HCT116 (cell line): Measurements from ENCODE around the gene RGL2. TPM values are rescaled to one million over a fixed set of nuclear protein-coding genes. Genes with fewer than 3 reads are reported as not detected.

Source experiments
- ATAC-seq: fragments of 200-7000 bp; cut with Tn5 transposase; 2 replicates; pipeline ENCODE4 v1.9.1; 2020; ENCODE audit warnings: mild to moderate bottlenecking, moderate library complexity
- BruUV-seq: library from RNA; stranded (reverse); fragments of 400-500 nt; replicated peaks from 2 replicates; lab custom pipeline; 2021; lab: Mats Ljungman, UMichigan
- CTCF ChIA-PET: fragments of 300-600 bp; sonication (Branson Sonifier 250); formaldehyde crosslinking; loops from one replicate; lab custom pipeline; 2021; ENCODE audit warnings: antibody characterized with exemption; lab: Charles Lee
- POLR2A ChIA-PET: fragments of 300-600, 350-600 bp; sonication (Branson Sonifier 250); formaldehyde crosslinking; loops from one replicate; lab custom pipeline; 2021; ENCODE audit warnings: antibody characterized with exemption; lab: Charles Lee
- RAD21 ChIA-PET, 2 experiments: fragments of 300-600 bp; sonication (Branson Sonifier 250); formaldehyde crosslinking; loops; one replicate each; lab custom pipeline; 2023; ENCODE audit warnings: low total read pairs in 2 of 2; ENCODE audit not compliant: uncharacterized antibody in 2 of 2, unreplicated experiment in 2 of 2, low non-redundant PET in 1 of 2; lab: Charles Lee
- DNase-seq: peaks from one replicate; pipeline ENCODE4 v3.0.0-alpha.2; 2010; ENCODE audit warnings: low read depth, low spot score
- H2AFZ ChIP-seq: fragments of 200-600 bp; shearing (Covaris generic), sonication (generic); 2 replicates; pipeline ENCODE4 v1.6.1; 2017; ENCODE audit warnings: low read depth, mixed run types, mixed read lengths, antibody characterized with exemption, low read length; ENCODE audit not compliant: poor library complexity, severe bottlenecking
- H3K27ac ChIP-seq: 2 replicates; pipeline ENCODE4 v1.5.1; 2012; ENCODE audit warnings: low read depth, low read length
- H3K27me3 ChIP-seq: fragments of 200-600 bp; sonication (generic); 2 replicates; pipeline ENCODE4 v1.6.1; 2016; ENCODE audit warnings: mixed run types, low read length, mixed read lengths; ENCODE audit not compliant: insufficient read depth
- H3K36me3 ChIP-seq, 2 experiments: fragments of 200-500 bp in 1 of 2; fragments of 200-600 bp in 1 of 2; sonication (Bioruptor generic) in 1 of 2; sonication (generic) in 1 of 2; 2 replicates each; pipeline versions ENCODE4 v1.5.1 to v1.6.1; 2014 to 2016; ENCODE audit warnings: low read length in 2 of 2, inconsistent platforms in 1 of 2, mixed read lengths in 1 of 2, mixed run types in 1 of 2; ENCODE audit not compliant: insufficient read depth in 2 of 2, control insufficient read depth in 1 of 2
- H3K4me1 ChIP-seq, 2 experiments: fragments of 200-600 bp in 1 of 2; sonication (generic) in 1 of 2; 2 replicates each; pipeline versions ENCODE4 v1.5.1 to v1.6.1; 2012 to 2017; ENCODE audit warnings: low read length in 2 of 2, inconsistent platforms in 1 of 2, mild to moderate bottlenecking in 1 of 2, mixed read lengths in 1 of 2, mixed run types in 1 of 2, moderate library complexity in 1 of 2; ENCODE audit not compliant: insufficient read depth in 2 of 2, control insufficient read depth in 1 of 2
- H3K4me2 ChIP-seq: fragments of 200-600 bp; sonication (generic); 2 replicates; pipeline ENCODE4 v1.6.1; 2017; ENCODE audit warnings: mixed run types, low read length, mixed read lengths
- H3K4me3 ChIP-seq, 2 experiments: fragments of 200-600 bp in 1 of 2; sonication (generic) in 1 of 2; replicated peaks in 1 of 2; 2 replicates each; pipeline ENCODE4 v1.5.1; 2011 to 2016; ENCODE audit warnings: low read length in 2 of 2, control low read depth in 1 of 2, low read depth in 1 of 2, mild to moderate bottlenecking in 1 of 2, mixed read lengths in 1 of 2, mixed run types in 1 of 2
- H3K79me2 ChIP-seq: fragments of 200-600 bp; sonication (generic); 2 replicates; pipeline ENCODE4 v1.6.1; 2017; ENCODE audit warnings: mild to moderate bottlenecking, mixed run types, low read length, moderate library complexity, mixed read lengths; ENCODE audit not compliant: insufficient read depth
- H3K9ac ChIP-seq: fragments of 200-600 bp; sonication (generic); 2 replicates; pipeline ENCODE4 v1.6.1; 2016; ENCODE audit warnings: low read length, mixed read lengths
- H3K9me2 ChIP-seq: fragments of 200-600 bp; sonication (generic), shearing (Covaris generic); 2 replicates; pipeline ENCODE4 v1.6.1; 2017; ENCODE audit warnings: mixed run types, mild to moderate bottlenecking, moderate library complexity; ENCODE audit not compliant: insufficient read depth
- H3K9me3 ChIP-seq, 2 experiments: fragments of 200-500 bp in 1 of 2; fragments of 200-600 bp in 1 of 2; sonication (Bioruptor generic) in 1 of 2; sonication (generic) in 1 of 2; 2 replicates each; pipeline ENCODE4 v1.6.1; 2014 to 2017; ENCODE audit warnings: low read length in 2 of 2, mixed read lengths in 2 of 2, inconsistent platforms in 1 of 2, low read depth in 1 of 2, mild to moderate bottlenecking in 1 of 2, mixed run types in 1 of 2, moderate library complexity in 1 of 2; ENCODE audit not compliant: control insufficient read depth in 1 of 2, insufficient read depth in 1 of 2
- H4K20me1 ChIP-seq: fragments of 200-600 bp; sonication (generic), shearing (Covaris generic); 2 replicates; pipeline ENCODE4 v1.6.1; 2017; ENCODE audit warnings: mixed run types, mild to moderate bottlenecking, moderate library complexity; ENCODE audit not compliant: insufficient read depth
- EZH2phosphoT487 ChIP-seq: fragments of 200-600 bp; IDR thresholded peaks from 2 replicates; pipeline ENCODE4 v1.6.1; 2018; ENCODE audit warnings: antibody characterized with exemption, borderline replicate concordance
- POLR2A ChIP-seq: IDR thresholded peaks from 2 replicates; pipeline ENCODE4 v1.7.0; 2011; ENCODE audit warnings: borderline replicate concordance; ENCODE audit not compliant: insufficient read depth, insufficient read length; ENCODE audit errors: extremely low read depth
- POLR2AphosphoS5 ChIP-seq: IDR thresholded peaks from 2 replicates; pipeline ENCODE4 v1.6.1; 2011; ENCODE audit warnings: mild to moderate bottlenecking, low read depth, low read length, moderate library complexity
- SIN3A ChIP-seq: IDR thresholded peaks from 2 replicates; pipeline ENCODE4 v1.6.1; 2012; ENCODE audit warnings: low read depth
- ZFX ChIP-seq: fragments of 450-650 bp; IDR thresholded peaks from 2 replicates; pipeline ENCODE4 v1.6.1; 2017
- intact Hi-C: fragments of 100-400 bp; cut with micrococcal nuclease; formaldehyde crosslinking; loops from 2 replicates; pipeline ENCODE4 v1.10.0; 2022
- total RNA-seq: library from RNA; stranded (reverse); gene quantifications from one replicate; pipeline ENCODE4 v1.2.1, GENCODE V29; 2021; ENCODE audit not compliant: unreplicated experiment

Gene RGL2
- total RNA-seq, 1 experiment from 2014 or later, result 53.4 TPM

DNA sequence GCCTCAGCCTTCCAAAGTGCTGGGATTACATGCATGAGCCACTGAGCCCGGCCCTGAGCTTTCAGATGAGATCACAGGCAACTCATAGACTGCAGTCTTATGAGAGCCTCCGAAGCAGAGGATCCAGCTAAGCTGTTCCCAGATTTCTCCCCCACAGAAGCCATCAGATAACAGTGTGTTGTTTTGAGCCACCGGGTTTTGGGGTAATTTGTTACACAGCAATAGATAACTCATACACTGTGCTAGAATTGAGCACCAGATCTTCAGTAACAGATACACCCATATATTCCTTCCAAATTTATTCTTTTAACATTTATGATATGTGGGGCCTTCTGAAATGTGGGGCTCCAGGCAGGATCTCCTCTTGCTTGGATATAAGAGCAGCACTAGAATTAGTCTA lies 37.8 kb upstream of the RGL2 start:
- CTCF ChIA-PET, result interaction anchor here (1.5 kb wide), 1 partner anchor 8 kb away, joined by 6 read pairs; no protein-coding TSS in a partner anchor
- TF ChIP-seq POLR2AphosphoS5 (no peak), SIN3A (no peak)
- TF ChIP-seq, all 23 proteins: peak for 0
- Histone ChIP-seq H3K4me1 (no peaks in the 10 kb centered on the region), H3K9ac (no peak overlapping the region), H3K9me3 (no peaks in the 10 kb centered on the region), H3K9me2 (no peaks in the 10 kb centered on the region), H3K27ac (no peak overlapping the region), H4K20me1 (no peaks in the 10 kb centered on the region), H3K79me2 (no peaks in the 10 kb centered on the region), H3K4me2 (no peak overlapping the region), H3K27me3 (no peaks in the 10 kb centered on the region), H3K4me3 (no peak overlapping the region), H3K36me3 (no peaks in the 10 kb centered on the region), H2AFZ (no peak overlapping the region)
- intact Hi-C loops, result no loop called here
- DNase-seq (no peak), ATAC-seq (no peak)
- POLR2A ChIA-PET, result no interaction called here
- RAD21 ChIA-PET, result no interaction called here
- BruUV-seq, result no TSS peak

DNA sequence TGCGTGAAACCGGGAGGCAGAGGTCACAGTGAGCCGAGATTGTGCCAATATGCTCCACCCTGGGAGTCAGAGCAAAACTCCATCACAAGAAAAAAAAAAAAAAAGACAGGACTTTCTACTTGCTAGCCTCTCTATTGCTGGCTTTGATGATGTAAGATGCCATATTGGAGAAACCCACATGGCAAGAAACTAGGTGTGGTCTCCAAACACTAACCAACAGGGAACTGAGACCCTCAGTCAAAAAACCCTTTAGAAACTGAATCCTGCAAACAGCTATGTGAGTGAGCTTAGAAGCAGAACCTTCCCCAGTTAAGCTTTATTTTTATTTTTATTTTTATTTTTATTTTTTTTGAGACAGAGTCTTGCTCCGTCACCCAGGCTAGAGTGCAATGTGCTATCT lies 37.2 kb upstream of the RGL2 start:
- ChIA-PET RAD21 (no interaction called here), CTCF (interaction anchor here (1.5 kb wide), 1 partner anchor 9 kb away, joined by 6 read pairs; no protein-coding TSS in a partner anchor), POLR2A (no interaction called here)
- no peak overlapping the region for H3K27ac ChIP-seq
- no peak overlapping the region for H3K9ac ChIP-seq
- no peak overlapping the region for H3K4me3 ChIP-seq
- H3K79me2 ChIP-seq, result no peaks in the 10 kb centered on the region
- no peak for ATAC-seq
- no peak for DNase-seq
- H3K9me2 ChIP-seq, result no peaks in the 10 kb centered on the region
- intact Hi-C loops, result no loop called here
- no peak overlapping the region for H2AFZ ChIP-seq
- H3K27me3 ChIP-seq, result no peaks in the 10 kb centered on the region
- H3K9me3 ChIP-seq, result no peaks in the 10 kb centered on the region
- no peaks in the 10 kb centered on the region for H3K36me3 ChIP-seq
- no peaks in the 10 kb centered on the region for H4K20me1 ChIP-seq
- BruUV-seq, result no TSS peak
- TF ChIP-seq SIN3A, result no peak
- no peak for TF ChIP-seq ZFX
- TF ChIP-seq EZH2phosphoT487, result no peak
- TF ChIP-seq POLR2A, result no peak
- H3K4me2 ChIP-seq, result no peak overlapping the region
- no peaks in the 10 kb centered on the region for H3K4me1 ChIP-seq
